Measurements from ENCODE around the gene XPNPEP2. TPM values are rescaled to one million over a fixed set of nuclear protein-coding genes. Genes with fewer than 3 reads are reported as not detected.

Gene XPNPEP2
- total and polyA plus RNA-seq, 8 donors = 2.6 to 11.0 (median 7.1) TPM

- TF ChIP-seq CTCF (IDR thresholded peaks at IDR 0.05) = no peak
- H3K9me3 ChIP-seq = no peaks in the 10 kb centered on the region
- intact Hi-C loops (cut with DNase I) = no loop called here
- no peaks in the 10 kb centered on the region for H3K36me3 ChIP-seq
- H3K27me3 ChIP-seq = no peaks in the 10 kb centered on the region
- H3K4me1 ChIP-seq = peaks cover 0 to 10% of the 10 kb centered on the region in 2 donors
- DNase-seq (no peak), ATAC-seq (no peak)
- H3K27ac ChIP-seq = no peak overlapping the region
- no peak overlapping the region for H3K4me3 ChIP-seq
Measured at GRCh38 chrX:129768586-129769466, 30.0 kb downstream of the XPNPEP2 start.

DNA sequence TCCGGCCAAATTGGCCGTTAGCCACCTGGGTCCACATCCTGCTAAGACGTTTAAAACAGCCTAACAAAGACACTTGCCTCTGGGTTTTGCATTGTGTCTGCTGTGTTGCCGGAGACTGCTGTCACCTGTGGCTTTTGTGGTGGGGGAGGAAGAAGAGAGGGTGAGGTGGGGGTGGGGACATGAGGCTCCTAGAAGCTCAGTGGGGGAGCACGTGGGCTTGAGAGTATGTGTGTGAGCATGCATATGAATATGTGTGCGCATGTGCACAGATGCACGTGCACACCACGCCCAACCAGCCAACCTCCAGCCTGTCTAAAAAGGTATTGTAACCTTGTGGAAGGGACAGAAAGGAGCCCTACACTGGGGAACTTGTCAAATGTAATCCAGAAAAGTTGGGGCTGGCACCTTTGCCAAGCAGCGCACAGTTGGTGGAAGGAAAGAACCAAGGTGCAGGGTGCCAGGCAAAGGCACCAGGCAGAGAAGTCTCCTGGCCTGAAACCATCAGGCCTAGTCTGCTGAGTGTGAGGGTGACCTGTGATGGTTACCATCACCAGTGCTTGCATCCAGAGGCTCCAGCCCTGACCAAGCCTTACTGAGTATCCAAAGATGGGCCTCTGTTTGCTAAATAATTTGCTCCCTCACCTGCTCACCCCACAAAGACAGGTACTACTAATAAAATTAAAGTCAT lies 30.8 kb downstream of the XPNPEP2 start:
- H3K4me3 ChIP-seq = no peak overlapping the region
- peak; percentile 13 for ATAC-seq
- no peak for DNase-seq
- intact Hi-C loops (cut with DNase I) = no loop called here
- H3K27ac ChIP-seq = no peak overlapping the region
- no peaks in the 10 kb centered on the region for H3K27me3 ChIP-seq
- H3K4me1 ChIP-seq = peaks cover 0 to 12% of the 10 kb centered on the region in 2 donors
- no peaks in the 10 kb centered on the region for H3K9me3 ChIP-seq
- TF ChIP-seq CTCF (IDR thresholded peaks at IDR 0.05) = no peak
- no peaks in the 10 kb centered on the region for H3K36me3 ChIP-seq

GRCh38 chrX:129771266-129771995 lies 32.7 kb downstream of the XPNPEP2 start:
- Histone ChIP-seq H3K9me3 (no peaks in the 10 kb centered on the region), H3K4me3 (no peak overlapping the region), H3K4me1 (peaks cover 0 to 12% of the 10 kb centered on the region in 2 donors), H3K27me3 (no peaks in the 10 kb centered on the region), H3K36me3 (no peaks in the 10 kb centered on the region), H3K27ac (no peak overlapping the region)
- intact Hi-C loops (cut with DNase I) = no loop called here
- no peak for ATAC-seq
- no peak for DNase-seq
- TF ChIP-seq CTCF (IDR thresholded peaks at IDR 0.05) = no peak

DNA sequence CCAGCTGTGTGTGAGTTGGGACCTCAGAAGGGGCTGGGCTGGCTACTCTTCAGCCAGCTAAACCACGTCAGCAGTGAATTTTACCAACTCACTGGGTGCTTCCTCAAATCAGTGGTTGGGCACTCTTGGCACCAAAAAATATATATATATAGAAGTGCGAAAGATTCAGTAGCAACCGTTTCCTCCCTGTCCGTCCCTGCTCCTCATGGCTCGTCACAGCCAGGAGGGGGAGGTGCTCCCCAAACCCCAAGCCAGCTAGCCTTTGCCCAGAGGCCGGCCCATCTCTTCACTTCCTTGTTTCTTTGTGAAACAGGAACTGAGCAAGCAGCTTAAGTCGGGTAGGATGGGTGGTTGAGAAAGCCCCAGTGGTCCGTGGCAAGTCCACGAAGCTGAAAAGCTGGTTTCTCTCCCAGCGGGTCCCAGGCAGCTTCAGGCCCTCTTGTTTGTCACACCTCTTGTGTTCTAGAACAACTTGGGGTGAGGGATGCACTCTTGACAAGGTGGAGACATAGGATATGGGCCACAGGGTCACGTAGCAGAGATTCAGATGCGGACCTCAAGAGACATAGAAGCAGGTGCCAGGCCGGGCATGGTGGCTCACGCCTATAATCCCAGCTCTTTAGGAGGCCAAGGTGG lies 34.1 kb downstream of the XPNPEP2 start:
- Histone ChIP-seq H3K4me3 (no peak overlapping the region), H3K27ac (peak overlapping the region in 1 of 2 donors; percentile 89), H3K36me3 (no peaks in the 10 kb centered on the region), H3K4me1 (peaks cover 0 to 23% of the 10 kb centered on the region in 2 donors), H3K27me3 (no peaks in the 10 kb centered on the region), H3K9me3 (no peaks in the 10 kb centered on the region)
- TF ChIP-seq CTCF (IDR thresholded peaks at IDR 0.05) = no peak
- ATAC-seq (peak; percentile 72), DNase-seq (peak in 2 of 4 donors; percentile 89 to 90)
- intact Hi-C loops (cut with DNase I) = no loop called here
